ENCODE measurements around the gene LUZP2.
A peak's percentile ranks its signal among the peaks of the same experiment; 100 is the strongest.

The LUZP2 gene

DNA sequence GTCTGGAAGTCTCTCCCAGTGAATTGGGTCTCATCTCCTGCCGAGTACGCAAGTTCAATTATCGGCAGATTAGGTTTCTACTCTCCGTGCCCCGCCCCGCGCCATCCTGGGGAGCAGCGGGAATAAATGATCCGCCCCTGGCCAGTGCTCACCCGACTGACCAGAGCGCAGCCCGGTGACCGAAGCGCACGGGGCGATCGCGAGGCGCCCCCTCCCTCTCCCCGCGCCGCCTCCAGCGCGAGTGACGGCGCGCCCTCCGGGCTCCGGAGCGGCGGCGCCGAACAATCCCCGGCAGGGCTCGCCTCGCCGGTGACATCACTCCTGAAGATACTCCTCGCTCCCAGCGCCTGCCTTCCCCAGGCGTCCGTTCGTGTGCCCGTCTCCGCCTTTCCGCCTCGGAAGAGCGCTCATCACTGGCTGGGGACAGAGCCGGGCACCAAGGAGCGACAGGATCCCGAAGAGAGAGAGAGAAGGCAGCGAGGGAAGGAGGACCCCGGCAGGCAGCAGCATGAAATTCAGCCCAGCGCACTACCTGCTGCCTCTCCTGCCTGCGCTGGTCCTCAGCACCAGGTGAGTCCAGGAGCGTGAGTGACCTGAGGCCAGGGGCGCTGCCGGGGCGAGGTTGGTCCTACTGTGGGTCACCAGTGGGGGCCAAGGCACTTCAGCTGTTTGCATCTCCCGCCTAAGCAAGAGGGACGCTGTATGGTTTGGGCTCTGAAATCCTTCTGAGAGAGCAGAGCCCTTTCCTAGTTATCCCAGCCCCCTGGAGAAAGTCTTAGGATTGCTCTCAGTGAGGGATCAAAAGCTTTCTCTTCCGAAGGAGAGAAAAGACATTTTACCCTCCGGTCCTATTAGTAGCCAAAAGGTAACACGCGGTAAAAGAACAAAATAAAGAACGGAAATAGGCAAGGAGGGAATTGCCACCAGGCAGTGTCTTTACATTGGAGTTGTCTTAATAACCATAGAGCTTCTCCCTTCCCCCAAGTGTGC lies at the start of gene LUZP2:
Gene LUZP2 (plus strand): TSS at position 318 of the 990 bp plus-strand sequence.
- DNase-seq: no peak

- no peak for DNase-seq
These were observed 43.6 kb upstream of the LUZP2 start for GRCh38 chr11:24453129-24453718.

DNA sequence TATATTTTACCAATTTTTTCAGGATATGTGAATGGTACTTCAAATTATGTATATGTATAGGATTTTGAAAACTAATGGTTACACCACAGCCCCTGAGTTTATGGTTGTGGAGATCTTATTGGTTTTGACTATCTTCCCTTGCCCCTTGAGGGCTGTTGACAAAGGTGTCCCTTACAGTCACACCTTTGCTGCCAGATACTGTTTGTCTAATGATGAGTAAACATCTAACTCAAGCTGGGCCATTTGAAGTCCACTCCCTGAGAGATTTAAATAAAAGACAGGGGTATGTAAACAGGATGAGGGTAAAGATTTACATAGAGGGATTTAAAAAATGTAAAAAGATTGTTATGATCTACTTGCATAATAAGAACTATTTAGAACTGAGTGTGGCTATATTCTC lies 38.9 kb upstream of the LUZP2 start:
- DNase-seq: no peak

- no peak for DNase-seq
These were observed 26.4 kb upstream of the LUZP2 start for GRCh38 chr11:24470431-24470830.

GRCh38 chr11:24471084-24471483 lies 25.8 kb upstream of the LUZP2 start:
- DNase-seq: no peak

GRCh38 chr11:24478718-24479117 lies 18.1 kb upstream of the LUZP2 start:
- no peak for DNase-seq

GRCh38 chr11:24489477-24489876 lies 7.4 kb upstream of the LUZP2 start:
- no peak for DNase-seq

DNA sequence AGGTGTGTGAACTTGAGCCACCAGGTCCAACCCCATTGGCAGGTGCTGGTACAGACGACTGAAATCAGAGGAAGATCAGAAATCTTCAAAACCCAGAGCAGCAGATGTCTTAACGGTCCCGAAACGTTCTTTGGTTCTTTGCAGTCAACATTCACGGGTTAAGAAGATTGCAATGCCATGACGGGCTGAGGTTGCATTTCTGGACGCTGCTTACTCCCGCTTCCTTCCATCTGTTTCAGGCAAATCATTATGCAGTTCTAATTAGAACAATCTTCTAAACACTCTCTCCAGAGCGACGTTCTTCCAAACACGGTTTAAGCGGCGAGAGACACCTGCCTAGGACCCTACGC lies 492 bp upstream of the LUZP2 start:
- no peak for DNase-seq

- no peak for DNase-seq
These were observed 978 bp downstream of the LUZP2 start for GRCh38 chr11:24497831-24498230.

- DNase-seq: no peak
These were observed 5.6 kb downstream of the LUZP2 start for GRCh38 chr11:24502425-24502824.

- no peak for DNase-seq
These were observed 12.3 kb downstream of the LUZP2 start for GRCh38 chr11:24509114-24509513.

DNA sequence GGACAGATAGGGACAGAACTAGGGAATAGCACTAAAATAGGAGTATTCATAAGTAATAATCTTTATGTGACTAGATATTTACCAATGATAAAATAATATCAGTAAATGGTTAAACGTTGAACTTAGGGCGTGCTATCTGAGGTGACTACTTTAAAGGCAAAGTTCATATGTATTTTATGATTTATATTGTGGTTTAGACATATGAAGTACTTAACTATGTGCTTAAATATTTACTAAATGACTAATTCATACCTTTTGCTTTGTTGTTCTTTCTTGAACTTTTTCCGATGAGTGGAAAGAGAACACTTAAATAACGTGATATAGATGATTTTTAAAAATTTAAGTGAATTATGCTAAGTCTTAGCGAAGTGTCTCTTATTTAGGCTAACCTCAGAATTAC lies 14.7 kb downstream of the LUZP2 start:
- DNase-seq: no peak

GRCh38 chr11:24513479-24514218 lies 16.8 kb downstream of the LUZP2 start:
- DNase-seq: no peak

- no peak for DNase-seq
These were observed 17.4 kb downstream of the LUZP2 start for GRCh38 chr11:24514219-24514594.

DNA sequence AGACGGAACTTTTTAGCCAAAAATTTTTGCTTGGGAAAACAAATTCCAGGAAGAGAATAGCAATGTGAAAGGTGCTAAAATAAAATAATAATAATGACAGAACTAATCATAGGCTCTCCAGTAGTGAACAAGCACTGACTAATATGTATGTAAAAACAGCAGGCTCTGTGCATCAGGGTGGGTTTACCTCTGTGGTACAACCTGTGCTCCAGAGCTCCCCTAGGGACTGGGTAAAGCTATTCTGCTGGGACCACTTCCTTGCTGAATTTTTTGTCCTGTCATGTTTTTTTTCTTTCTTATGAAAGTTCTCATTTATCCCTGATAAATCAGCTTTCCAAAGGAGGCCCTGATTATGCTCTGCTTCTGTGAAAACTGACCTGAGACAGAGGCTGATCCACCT lies 18.8 kb downstream of the LUZP2 start:
- DNase-seq: no peak

GRCh38 chr11:24516638-24517037 lies 19.8 kb downstream of the LUZP2 start:
- DNase-seq: no peak

- no peak for DNase-seq
These were observed 24.7 kb downstream of the LUZP2 start for GRCh38 chr11:24521601-24522000.

DNA sequence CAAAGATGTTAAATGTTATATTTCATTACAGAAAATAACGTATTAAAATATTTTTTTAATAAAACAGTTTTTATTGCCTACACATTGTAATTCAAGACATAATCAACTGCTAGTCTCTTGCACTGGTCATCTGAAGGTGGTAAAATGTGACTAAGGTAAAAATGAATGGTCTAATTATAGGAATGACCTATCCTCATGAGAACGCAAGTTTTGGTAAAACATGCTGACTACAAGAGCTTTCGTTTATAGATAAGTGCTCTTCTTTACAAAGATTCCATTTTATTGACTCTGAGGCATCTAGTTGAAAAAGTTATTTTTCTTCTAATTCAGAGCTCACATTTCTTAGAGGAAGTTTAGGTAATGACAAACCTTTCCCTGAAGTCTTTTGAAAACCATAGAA lies 27.3 kb downstream of the LUZP2 start:
- DNase-seq: no peak

DNA sequence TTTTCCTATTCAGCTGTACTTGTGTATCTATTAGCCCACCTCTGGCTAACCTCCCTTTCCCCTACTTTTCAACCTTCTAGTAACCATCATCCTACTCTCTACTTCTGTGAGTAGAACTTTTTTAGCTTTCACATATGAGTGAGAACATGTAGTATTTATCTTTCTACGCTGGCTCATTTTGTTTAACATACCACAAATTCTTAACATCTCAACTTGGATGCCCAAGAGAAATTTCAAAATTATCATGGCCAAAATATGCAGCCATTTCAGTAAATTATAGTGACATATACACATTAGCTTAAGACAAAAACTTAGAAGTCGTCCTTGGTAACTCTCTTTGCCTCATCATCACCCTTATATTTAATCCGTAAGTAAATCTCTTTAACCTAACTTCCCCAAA lies 34.7 kb downstream of the LUZP2 start:
- no peak for DNase-seq

DNA sequence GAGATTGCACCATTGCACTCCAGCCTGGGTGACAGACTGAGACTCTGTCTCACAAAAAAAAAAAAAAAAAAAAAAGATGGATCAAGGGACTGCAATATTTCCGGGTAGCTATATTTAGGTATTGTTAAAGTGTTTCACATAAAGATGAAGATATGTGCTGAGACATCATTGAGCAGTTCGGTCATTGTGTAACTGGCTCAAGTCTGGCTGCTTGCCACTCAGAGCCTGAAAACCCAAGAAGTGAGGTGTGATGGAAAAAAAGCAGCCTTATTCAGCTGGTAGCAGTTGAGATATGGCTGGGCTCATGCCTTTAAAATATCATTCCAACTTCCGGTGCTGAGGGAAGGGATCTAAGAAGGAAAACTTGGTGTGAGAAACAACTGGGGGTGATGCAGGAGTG lies 46.9 kb downstream of the LUZP2 start:
- no peak for DNase-seq

- peak; percentile 7 for DNase-seq
These were observed 59.8 kb downstream of the LUZP2 start for GRCh38 chr11:24556693-24557092.

DNA sequence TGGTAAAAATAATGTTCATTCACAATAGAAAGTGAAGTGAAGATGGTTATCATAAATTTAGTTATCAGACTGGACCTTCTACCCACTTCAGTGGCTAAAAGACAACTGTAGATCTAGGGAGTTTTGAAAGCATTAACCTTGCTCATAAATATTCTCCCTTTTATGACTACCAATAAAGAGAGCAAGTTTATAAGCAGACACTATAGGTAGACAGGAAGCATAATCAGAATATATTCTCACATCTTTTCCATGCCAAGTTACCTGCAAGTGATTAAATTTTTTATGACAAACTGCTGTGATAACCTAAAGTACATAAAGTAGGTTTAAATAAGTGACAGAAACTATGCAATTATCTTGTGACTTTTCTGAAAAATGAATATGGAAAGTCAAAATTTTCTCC lies 62.5 kb downstream of the LUZP2 start:
- no peak for DNase-seq

- DNase-seq: no peak
These were observed 63.5 kb downstream of the LUZP2 start for GRCh38 chr11:24560324-24560723.

- no peak for DNase-seq
These were observed 70.5 kb downstream of the LUZP2 start for GRCh38 chr11:24567380-24567779.
